Smooth muscle cell (in vitro differentiated cells): ENCODE measurements around the gene CLMP. TPM values are rescaled to one million over a fixed set of nuclear protein-coding genes. Genes with fewer than 3 reads are reported as not detected.
A peak's percentile ranks its signal among the peaks of the same experiment; 100 is the strongest.

Experiments used
- DNase-seq: peaks from one replicate; lab custom pipeline; 2025; ENCODE audit not compliant: unreplicated experiment; lab: John Stamatoyannopoulos, UW
- H2AFZ ChIP-seq: fragments of 200-600 bp; sonication (generic); 2 replicates; pipeline ENCODE4 v1.6.0; 2016; ENCODE audit warnings: antibody characterized with exemption, low read depth, mild to moderate bottlenecking
- H3F3A ChIP-seq: fragments of 200-600 bp; sonication (generic); 2 replicates; pipeline ENCODE4 v1.6.0; 2017; ENCODE audit warnings: antibody characterized with exemption, low read depth
- H3K27ac ChIP-seq: fragments of 200-600 bp; sonication (generic); 2 replicates; pipeline ENCODE4 v1.5.1; 2016; ENCODE audit warnings: low read depth, mild to moderate bottlenecking
- H3K27me3 ChIP-seq: fragments of 200-600 bp; sonication (generic); 2 replicates; pipeline ENCODE4 v1.6.1; 2016; ENCODE audit warnings: low read depth, mild to moderate bottlenecking
- H3K36me3 ChIP-seq: fragments of 200-600 bp; sonication (generic); 2 replicates; pipeline ENCODE4 v1.5.1; 2016; ENCODE audit warnings: low read depth
- H3K4me1 ChIP-seq: fragments of 200-600 bp; sonication (generic); 2 replicates; pipeline ENCODE4 v1.5.1; 2016; ENCODE audit warnings: low read depth
- H3K4me2 ChIP-seq: fragments of 200-600 bp; sonication (generic); 2 replicates; pipeline ENCODE4 v1.6.0; 2016; ENCODE audit warnings: mild to moderate bottlenecking
- H3K4me3 ChIP-seq: fragments of 200-600 bp; sonication (generic); 2 replicates; pipeline ENCODE4 v1.5.1; 2016; ENCODE audit warnings: mild to moderate bottlenecking
- H3K79me2 ChIP-seq: fragments of 200-600 bp; sonication (generic); 2 replicates; pipeline ENCODE4 v1.6.0; 2016; ENCODE audit warnings: low read depth, mild to moderate bottlenecking
- H3K9ac ChIP-seq: fragments of 200-600 bp; sonication (generic); 2 replicates; pipeline ENCODE4 v1.6.0; 2016; ENCODE audit warnings: low read depth
- H3K9me3 ChIP-seq: fragments of 200-600 bp; sonication (generic); replicated peaks from 2 replicates; pipeline ENCODE4 v1.5.1; 2016; ENCODE audit warnings: low read depth
- H4K20me1 ChIP-seq: fragments of 200-600 bp; sonication (generic); 2 replicates; pipeline ENCODE4 v1.6.0; 2016; ENCODE audit warnings: low read depth
- CTCF ChIP-seq: fragments of 200-600 bp; sonication (generic); IDR thresholded peaks from 2 replicates; pipeline ENCODE4 v1.5.1; 2017; ENCODE audit warnings: borderline replicate concordance, mild to moderate bottlenecking, antibody characterized with exemption; ENCODE audit not compliant: insufficient read depth, poor library complexity, severe bottlenecking
- WGBS: methylation state at CpG from one replicate; pipeline ENCODE4 v1.1.7; 2016; ENCODE audit warnings: low lambda C conversion rate; 5-methylcytosine and 5-hydroxymethylcytosine counted together
- polyA plus RNA-seq: library from polyadenylated mRNA; unstranded; fragments of >200 nt; fragmentation: Nextera tagmentation; extraction: Ambion mirVana; gene quantifications from 2 replicates; pipeline ENCODE4 v1.2.1, GENCODE V29; 2016
- total RNA-seq: library from RNA; depleted of rRNA; stranded (reverse); fragments of >200 nt; gene quantifications from 2 replicates; pipeline ENCODE4 v1.2.3, GENCODE V29; 2014

CLMP gene
- total and polyA plus RNA-seq, 2 experiments from 2014 or later: 74.0 to 176 TPM

GRCh38 chr11:123116486-123116885 is 78.6 kb downstream of the CLMP start:
- Histone ChIP-seq H3K4me2 (no peak overlapping the region), H3K79me2 (peaks cover 40% of the 10 kb centered on the region)
- 99% methylated on average over 2 of the region's 2 CpGs for WGBS

GRCh38 chr11:123111465-123111864 is 83.6 kb downstream of the CLMP start:
- H3K4me3 ChIP-seq: no peak overlapping the region
- 38% methylated on average over 4 of the region's 4 CpGs for WGBS
- no peak for DNase-seq
- no peaks in the 10 kb centered on the region for H3K27me3 ChIP-seq
- peaks cover 4% of the 10 kb centered on the region for H3K4me1 ChIP-seq
- peaks cover 4% of the 10 kb centered on the region for H3K36me3 ChIP-seq
- H4K20me1 ChIP-seq: peaks cover 11% of the 10 kb centered on the region
- no peak overlapping the region for H2AFZ ChIP-seq
- peak overlapping the region; percentile 70 for H3K27ac ChIP-seq
- peaks cover 4% of the 10 kb centered on the region for H3F3A ChIP-seq
- no peaks in the 10 kb centered on the region for H3K9me3 ChIP-seq
- peak overlapping the region; percentile 11 for H3K4me2 ChIP-seq
- H3K79me2 ChIP-seq: peaks cover 25% of the 10 kb centered on the region
- H3K9ac ChIP-seq: no peak overlapping the region
- TF ChIP-seq CTCF: peak; percentile 84

More at GRCh38 chr11:123116486-123116885, 78.6 kb downstream of the CLMP start:
- H3K27ac ChIP-seq: no peak overlapping the region
- H3K9ac ChIP-seq: no peak overlapping the region
- H3K9me3 ChIP-seq: no peaks in the 10 kb centered on the region
- peaks cover 7% of the 10 kb centered on the region for H3K36me3 ChIP-seq
- H2AFZ ChIP-seq: no peak overlapping the region
- DNase-seq: no peak
- no peak overlapping the region for H3K4me3 ChIP-seq
- H3F3A ChIP-seq: peaks cover 6% of the 10 kb centered on the region
- peaks cover 4% of the 10 kb centered on the region for H3K4me1 ChIP-seq
- no peaks in the 10 kb centered on the region for H3K27me3 ChIP-seq
- no peaks in the 10 kb centered on the region for H4K20me1 ChIP-seq
- no peak for TF ChIP-seq CTCF

- H3K79me2 ChIP-seq: peaks cover 23% of the 10 kb centered on the region
- no peak for TF ChIP-seq CTCF
- no peak overlapping the region for H3K4me2 ChIP-seq
- no peak overlapping the region for H3K4me3 ChIP-seq
- no peak for DNase-seq
- no peak overlapping the region for H2AFZ ChIP-seq
- peaks cover 4% of the 10 kb centered on the region for H3K4me1 ChIP-seq
- no peak overlapping the region for H3K27ac ChIP-seq
- H3K9me3 ChIP-seq: no peaks in the 10 kb centered on the region
- 86% methylated on average over 8 of the region's 8 CpGs for WGBS
- H3K27me3 ChIP-seq: no peaks in the 10 kb centered on the region
- H4K20me1 ChIP-seq: peaks cover 11% of the 10 kb centered on the region
- no peak overlapping the region for H3K9ac ChIP-seq
- no peaks in the 10 kb centered on the region for H3K36me3 ChIP-seq
- H3F3A ChIP-seq: peaks cover 4% of the 10 kb centered on the region
Measured at GRCh38 chr11:123110397-123110796, 84.7 kb downstream of the CLMP start.

GRCh38 chr11:123107945-123108495 is 87.0 kb downstream of the CLMP start:
- Histone ChIP-seq H3K4me2 (peak overlapping the region; percentile 49), H3K4me3 (no peak overlapping the region), H4K20me1 (peaks cover 20% of the 10 kb centered on the region), H3K27me3 (no peaks in the 10 kb centered on the region), H3F3A (peaks cover 4% of the 10 kb centered on the region), H3K79me2 (peaks cover 21% of the 10 kb centered on the region), H3K36me3 (no peaks in the 10 kb centered on the region), H2AFZ (no peak overlapping the region), H3K27ac (peak overlapping the region; percentile 31), H3K4me1 (peaks cover 4% of the 10 kb centered on the region), H3K9ac (no peak overlapping the region), H3K9me3 (no peaks in the 10 kb centered on the region)
- 63% methylated on average over 4 of the region's 4 CpGs for WGBS
- no peak for DNase-seq
- TF ChIP-seq CTCF: no peak
